Measurements from ENCODE around the gene NFIC. TPM values are rescaled to one million over a fixed set of nuclear protein-coding genes. Genes with fewer than 3 reads are reported as not detected.

The NFIC gene
- total RNA-seq, 2 experiments from 2014 or later = 1.5 to 1.7 TPM

- TF ChIP-seq EZH2phosphoT487 (IDR thresholded peaks at IDR 0.05; ENCODE audit: borderline replicate concordance, low read depth, low read length) = no peak
- TF ChIP-seq, protein P1, sequence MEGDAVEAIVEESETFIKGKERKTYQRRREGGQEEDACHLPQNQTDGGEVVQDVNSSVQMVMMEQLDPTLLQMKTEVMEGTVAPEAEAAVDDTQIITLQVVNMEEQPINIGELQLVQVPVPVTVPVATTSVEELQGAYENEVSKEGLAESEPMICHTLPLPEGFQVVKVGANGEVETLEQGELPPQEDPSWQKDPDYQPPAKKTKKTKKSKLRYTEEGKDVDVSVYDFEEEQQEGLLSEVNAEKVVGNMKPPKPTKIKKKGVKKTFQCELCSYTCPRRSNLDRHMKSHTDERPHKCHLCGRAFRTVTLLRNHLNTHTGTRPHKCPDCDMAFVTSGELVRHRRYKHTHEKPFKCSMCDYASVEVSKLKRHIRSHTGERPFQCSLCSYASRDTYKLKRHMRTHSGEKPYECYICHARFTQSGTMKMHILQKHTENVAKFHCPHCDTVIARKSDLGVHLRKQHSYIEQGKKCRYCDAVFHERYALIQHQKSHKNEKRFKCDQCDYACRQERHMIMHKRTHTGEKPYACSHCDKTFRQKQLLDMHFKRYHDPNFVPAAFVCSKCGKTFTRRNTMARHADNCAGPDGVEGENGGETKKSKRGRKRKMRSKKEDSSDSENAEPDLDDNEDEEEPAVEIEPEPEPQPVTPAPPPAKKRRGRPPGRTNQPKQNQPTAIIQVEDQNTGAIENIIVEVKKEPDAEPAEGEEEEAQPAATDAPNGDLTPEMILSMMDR (conservative IDR thresholded peaks at IDR 0.05; ENCODE audit: low read length) = no peak
These were observed 92.1 kb downstream of the NFIC start for GRCh38 chr19:3458229-3459088.

GRCh38 chr19:3459089-3459881 lies 92.9 kb downstream of the NFIC start:
- H3K4me1 ChIP-seq (ENCODE audit: insufficient read depth, low read length, poor library complexity, severe bottlenecking) = no peaks in the 10 kb centered on the region
- BruUV-seq (replicated peaks) = no TSS peak
- CTCF ChIA-PET (ENCODE audit: unreplicated experiment) = no interaction called here
- H3K9me3 ChIP-seq (ENCODE audit: low read length) = no peaks in the 10 kb centered on the region
- no peak overlapping the region for H2AFZ ChIP-seq (ENCODE audit: low read length)
- H3K27ac ChIP-seq (ENCODE audit: low read depth, low read length, poor library complexity, severe bottlenecking) = no peak overlapping the region
- DNase-seq (ENCODE audit: low spot score) = no peak
- H3K9me2 ChIP-seq (ENCODE audit: insufficient read depth, low read length) = no peaks in the 10 kb centered on the region
- TF ChIP-seq EZH2phosphoT487 (IDR thresholded peaks at IDR 0.05; ENCODE audit: borderline replicate concordance, low read depth, low read length) = no peak
- TF ChIP-seq, protein P1 (conservative IDR thresholded peaks at IDR 0.05; ENCODE audit: low read length) = no peak
- H3K4me3 ChIP-seq (ENCODE audit: low read depth, low read length, poor library complexity, severe bottlenecking) = no peak overlapping the region
- H3K4me2 ChIP-seq (ENCODE audit: low read length) = no peak overlapping the region
- H3K79me2 ChIP-seq (ENCODE audit: insufficient read depth, low read depth, low read length) = no peaks in the 10 kb centered on the region
- intact Hi-C loops (cut with micrococcal nuclease; ENCODE audit: unreplicated experiment) = no loop called here
- H3K36me3 ChIP-seq (ENCODE audit: insufficient read depth, low read length) = no peaks in the 10 kb centered on the region
- no peaks in the 10 kb centered on the region for H4K20me1 ChIP-seq (ENCODE audit: insufficient read depth, low read length)
- POLR2A ChIA-PET = no interaction called here

More at GRCh38 chr19:3458229-3459088, 92.1 kb downstream of the NFIC start:
- no peak overlapping the region for H3K27ac ChIP-seq (ENCODE audit: low read depth, low read length, poor library complexity, severe bottlenecking)
- H3K36me3 ChIP-seq (ENCODE audit: insufficient read depth, low read length) = no peaks in the 10 kb centered on the region
- H3K9me2 ChIP-seq (ENCODE audit: insufficient read depth, low read length) = no peaks in the 10 kb centered on the region
- POLR2A ChIA-PET = no interaction called here
- H3K4me3 ChIP-seq (ENCODE audit: low read depth, low read length, poor library complexity, severe bottlenecking) = no peak overlapping the region
- H3K9me3 ChIP-seq (ENCODE audit: low read length) = no peaks in the 10 kb centered on the region
- no peak overlapping the region for H2AFZ ChIP-seq (ENCODE audit: low read length)
- H3K4me1 ChIP-seq (ENCODE audit: insufficient read depth, low read length, poor library complexity, severe bottlenecking) = no peaks in the 10 kb centered on the region
- DNase-seq (ENCODE audit: low spot score) = no peak
- intact Hi-C loops (cut with micrococcal nuclease; ENCODE audit: unreplicated experiment) = no loop called here
- CTCF ChIA-PET (ENCODE audit: unreplicated experiment) = no interaction called here
- no peaks in the 10 kb centered on the region for H4K20me1 ChIP-seq (ENCODE audit: insufficient read depth, low read length)
- H3K4me2 ChIP-seq (ENCODE audit: low read length) = no peak overlapping the region
- no peaks in the 10 kb centered on the region for H3K79me2 ChIP-seq (ENCODE audit: insufficient read depth, low read depth, low read length)
- BruUV-seq (replicated peaks) = no TSS peak
